SIG-M5 treated with dmso at 0.1 percent for 504 hours (cell line): Measurements from ENCODE around the gene FBXL17.
"Not testable (repeated sequence)": the region's sequence is repeated elsewhere in the genome, so short reads cannot be mapped to it uniquely, and the experiment has no call there.

Experiments used
- DNase-seq: peaks from one replicate; lab custom pipeline; 2025; ENCODE audit not compliant: unreplicated experiment; lab: John Stamatoyannopoulos, UW

Gene FBXL17

GRCh38 chr5:108315829-108316228 lies 66.1 kb downstream of the FBXL17 start:
- DNase-seq = no peak

GRCh38 chr5:108312258-108312657 lies 69.6 kb downstream of the FBXL17 start:
- DNase-seq = no peak

GRCh38 chr5:108311682-108312081 lies 70.2 kb downstream of the FBXL17 start:
- DNase-seq = no peak

DNA sequence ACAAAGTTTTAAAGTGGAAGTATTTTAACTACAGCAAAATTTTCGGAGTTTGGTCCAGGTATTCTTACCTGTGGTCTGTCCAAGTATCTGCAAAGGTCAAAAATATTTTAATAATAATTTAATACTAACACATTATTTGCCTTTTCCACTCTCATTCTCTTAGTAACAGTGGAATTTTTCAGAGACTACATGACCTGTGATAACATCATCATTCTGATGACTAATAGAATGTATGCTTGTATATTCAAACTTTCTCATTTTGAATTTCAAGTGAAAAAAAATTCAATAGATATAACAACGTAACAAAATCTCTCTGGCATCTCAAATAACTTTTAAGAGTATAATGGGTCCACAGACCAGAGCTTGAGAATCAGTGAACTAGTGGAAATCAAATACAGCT lies 78.3 kb downstream of the FBXL17 start:
- DNase-seq = no peak

GRCh38 chr5:108303086-108303485 lies 78.8 kb downstream of the FBXL17 start:
- no peak for DNase-seq

- DNase-seq = no peak
These were observed 84.8 kb downstream of the FBXL17 start for GRCh38 chr5:108297042-108297601.

GRCh38 chr5:108295578-108296368 lies 86.1 kb downstream of the FBXL17 start:
- DNase-seq = no peak

- DNase-seq = no peak
These were observed 100.8 kb downstream of the FBXL17 start for GRCh38 chr5:108280960-108281569.

DNA sequence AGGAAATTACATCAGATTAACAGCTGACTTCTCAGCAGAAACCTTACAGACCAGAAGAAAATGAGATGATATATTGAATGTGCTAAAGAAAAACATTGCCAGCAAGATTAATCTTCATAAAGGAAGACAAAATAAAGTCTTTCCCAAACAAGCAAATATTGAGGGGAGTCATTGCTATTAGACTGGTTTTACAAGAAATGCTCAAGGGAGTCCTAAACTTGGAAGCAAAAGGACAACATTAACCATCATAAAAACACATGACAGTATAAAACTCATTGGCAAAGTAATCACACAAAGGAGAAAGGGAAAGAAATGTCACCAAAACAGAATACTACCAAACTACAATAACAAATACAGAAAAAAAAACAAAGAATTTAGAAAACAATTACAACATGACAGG lies 101.7 kb downstream of the FBXL17 start:
- DNase-seq = no peak

GRCh38 chr5:108278285-108279240 lies 103.3 kb downstream of the FBXL17 start:
- DNase-seq = no peak

DNA sequence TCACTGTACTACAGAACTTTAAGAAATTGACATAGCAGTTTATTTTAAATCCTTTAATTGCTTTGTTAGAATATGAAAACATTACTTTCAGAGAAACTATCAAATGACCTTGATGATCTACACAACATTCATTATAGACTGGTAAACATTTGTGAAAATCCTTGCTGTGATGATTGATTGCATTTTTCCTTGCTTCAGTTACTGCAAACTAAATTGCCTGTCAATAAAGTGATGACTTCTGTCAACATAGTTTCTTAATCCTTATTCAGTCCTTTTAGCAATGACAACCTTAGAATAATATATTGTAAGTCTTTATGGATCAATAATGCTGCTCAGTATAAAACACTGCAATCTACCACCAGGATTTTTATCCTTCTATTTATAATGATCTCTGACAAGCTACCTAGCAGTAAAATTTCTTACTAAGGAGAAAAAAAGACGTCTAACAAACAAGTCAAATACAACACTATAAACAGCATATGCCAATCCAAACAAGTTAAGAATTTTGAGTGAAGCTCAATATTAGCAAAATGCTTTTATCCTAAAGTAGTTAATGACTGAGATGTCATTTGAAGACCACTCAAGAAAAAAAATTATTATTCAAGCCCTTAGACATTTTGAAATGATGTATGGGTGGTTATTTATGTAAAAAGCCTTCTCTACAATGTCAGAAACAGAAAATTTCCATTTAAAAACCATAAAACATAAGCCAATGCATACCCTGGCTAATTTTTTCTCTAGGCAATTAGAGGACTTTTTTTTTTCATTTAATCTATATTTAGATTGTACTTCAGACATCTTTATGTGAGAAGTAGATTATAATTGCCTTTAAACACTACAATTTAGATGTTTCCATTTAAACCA lies 105.5 kb downstream of the FBXL17 start:
- no peak for DNase-seq

DNA sequence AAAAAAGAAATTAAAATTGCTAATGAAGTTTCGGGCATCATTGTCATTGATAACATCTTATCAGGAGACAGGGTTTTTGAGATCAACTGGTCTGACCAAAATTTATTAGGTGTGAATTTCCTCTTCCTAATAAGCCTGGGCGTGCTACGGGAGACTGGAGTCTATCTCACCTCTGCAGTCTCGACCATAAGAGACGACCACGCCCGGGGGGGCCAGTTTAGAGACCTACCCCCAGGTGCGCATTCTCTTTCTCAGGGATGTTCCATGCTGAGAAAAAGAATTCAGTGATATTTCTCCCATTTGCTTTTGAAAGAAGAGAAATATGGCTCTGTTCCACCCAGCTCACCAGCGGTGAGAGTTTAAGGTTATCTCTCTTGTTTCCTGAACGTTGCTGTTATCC lies 107.8 kb downstream of the FBXL17 start:
- not testable (repeated sequence) for DNase-seq

GRCh38 chr5:108271127-108271526 lies 110.8 kb downstream of the FBXL17 start:
- no peak for DNase-seq

DNA sequence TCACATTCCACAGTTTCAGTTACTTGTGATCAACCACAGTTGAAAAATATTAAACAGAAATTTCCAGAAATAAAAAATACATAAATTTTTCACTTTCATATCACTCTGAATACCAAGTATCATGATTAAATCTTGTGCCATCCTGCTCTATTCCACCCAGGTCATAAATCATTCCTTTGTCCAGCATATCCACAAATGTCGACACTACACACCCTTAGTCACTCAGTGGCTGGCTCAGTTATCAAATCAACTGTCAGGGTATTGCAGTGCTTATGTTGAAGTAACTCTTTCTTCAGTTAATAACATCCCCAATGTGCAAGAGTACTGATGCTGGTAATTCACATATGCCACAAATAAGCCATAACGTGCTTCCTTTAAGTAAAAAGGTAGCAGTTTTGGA lies 115.7 kb downstream of the FBXL17 start:
- DNase-seq = peak; percentile 3

DNA sequence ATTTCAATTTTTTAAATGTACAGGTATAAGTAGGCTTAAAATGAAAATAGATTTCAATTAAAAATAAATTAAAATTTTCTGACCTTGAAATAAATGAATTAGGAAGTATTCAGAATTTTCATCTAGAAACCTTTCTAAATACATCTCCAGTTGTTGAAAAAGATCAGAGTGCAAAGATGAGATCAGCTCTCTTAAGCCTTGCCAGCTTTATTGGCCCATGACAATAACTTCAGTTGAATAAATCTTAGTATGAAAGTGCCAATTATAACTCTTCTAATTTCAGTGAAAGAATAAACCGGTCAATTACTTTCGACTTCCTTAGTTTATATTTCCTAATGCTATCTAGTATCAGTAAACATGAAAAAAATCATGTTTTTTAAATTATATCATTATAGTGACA lies 117.4 kb downstream of the FBXL17 start:
- no peak for DNase-seq

DNA sequence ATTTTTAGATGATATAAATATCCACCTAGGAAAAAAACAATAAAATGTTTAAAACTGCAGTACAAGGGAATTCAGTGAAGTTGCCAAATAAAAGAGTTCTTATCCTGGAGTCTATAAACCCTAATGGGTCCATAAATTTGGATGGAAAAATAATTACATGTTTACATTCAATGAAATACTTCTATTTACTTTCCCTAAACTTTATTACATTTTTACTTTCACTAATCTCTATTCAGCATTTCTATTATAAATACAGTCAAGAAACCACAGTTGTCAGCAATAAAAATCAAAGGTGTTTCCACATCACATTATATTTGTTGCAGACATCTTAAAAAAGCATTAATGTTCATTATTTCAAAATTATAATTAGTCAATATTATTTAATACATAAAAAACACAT lies 118.6 kb downstream of the FBXL17 start:
- DNase-seq = no peak

DNA sequence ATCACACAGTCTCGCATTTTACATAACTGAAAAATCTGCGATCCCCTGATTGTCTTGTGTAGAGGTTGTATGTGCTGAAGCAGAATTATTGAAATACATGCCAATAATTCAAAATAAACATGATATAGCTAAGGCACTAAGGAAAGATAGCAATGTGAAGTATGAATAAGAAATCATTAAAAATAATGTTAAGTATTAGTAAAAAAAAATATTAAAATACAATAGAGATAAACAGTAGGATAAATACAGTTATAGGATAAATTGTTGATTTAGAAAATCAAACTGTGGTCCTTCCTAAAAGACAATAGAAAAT lies 121.1 kb downstream of the FBXL17 start:
- no peak for DNase-seq

DNA sequence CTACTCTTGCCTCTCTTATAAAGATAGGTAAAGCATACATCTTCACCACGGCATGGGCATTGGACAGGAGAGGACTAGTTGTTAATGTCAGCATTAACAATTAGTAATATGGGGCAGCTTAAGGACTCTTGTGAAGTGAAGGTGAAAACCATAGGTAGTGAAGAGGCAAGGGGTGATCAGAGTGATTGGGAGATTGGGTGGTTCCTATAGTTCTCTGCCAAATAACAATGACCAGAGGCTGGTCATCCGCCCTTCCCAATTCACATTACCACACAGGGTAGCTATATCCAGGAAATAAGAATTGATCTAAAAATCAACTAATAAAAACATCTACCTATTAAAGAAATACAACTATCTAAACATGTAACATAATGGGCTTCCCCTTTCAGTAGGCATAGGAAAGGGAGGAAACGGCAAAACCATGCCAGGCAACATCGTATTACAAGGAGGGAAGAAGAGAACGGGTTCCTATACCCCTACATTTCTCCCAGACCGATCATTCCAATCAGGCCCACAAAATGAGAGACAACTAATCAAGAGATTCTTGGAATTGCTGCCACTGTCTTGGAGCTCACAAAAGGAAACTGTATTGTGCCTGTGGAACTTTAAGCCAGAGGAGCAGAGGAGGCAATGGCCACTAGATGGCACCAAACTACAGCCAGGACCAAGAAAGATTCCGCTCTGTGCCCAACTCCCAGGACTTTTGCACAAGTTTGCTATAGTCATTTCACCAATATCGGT lies 121.6 kb downstream of the FBXL17 start:
- peak; percentile 83 for DNase-seq

- DNase-seq = no peak
These were observed 122.6 kb downstream of the FBXL17 start for GRCh38 chr5:108259306-108259705.

- DNase-seq = no peak
These were observed 123.9 kb downstream of the FBXL17 start for GRCh38 chr5:108257996-108258395.
